Measurements from ENCODE around the gene CHRD. TPM values are rescaled to one million over a fixed set of nuclear protein-coding genes. Genes with fewer than 3 reads are reported as not detected.

The CHRD gene
- total RNA-seq, 6 donors from 2014 or later, result 2.1 to 40.9 (median 4.3) TPM

- no peak for DNase-seq
- no peaks in the 10 kb centered on the region for H3K36me3 ChIP-seq
- TF ChIP-seq CTCF (IDR thresholded peaks at IDR 0.05) (no peak), POLR2A (IDR thresholded peaks at IDR 0.05) (no peak), EP300 (IDR thresholded peaks at IDR 0.05) (no peak), POLR2AphosphoS5 (IDR thresholded peaks at IDR 0.05) (no peak)
- no peak overlapping the region for H3K27ac ChIP-seq
- peaks cover 0 to 14% (median 9%) of the 10 kb centered on the region in 4 donors for H3K27me3 ChIP-seq
- ATAC-seq (ENCODE audit: low FRiP score in 2 of 2), result no peak
- WGBS, 2 donors, result 79 to 82% methylated on average over 12 of the region's 12 CpGs
- peaks cover 9 to 26% (median 16%) of the 10 kb centered on the region in 4 donors for H3K4me1 ChIP-seq
- no peaks in the 10 kb centered on the region for H3K9me3 ChIP-seq
- H3K4me3 ChIP-seq, result no peak overlapping the region
These were observed 4.0 kb upstream of the CHRD start for GRCh38 chr3:184375747-184376461.

GRCh38 chr3:184377374-184377773, 2.5 kb upstream of the CHRD start:
- TF ChIP-seq POLR2A (IDR thresholded peaks at IDR 0.05) (no peak), EP300 (IDR thresholded peaks at IDR 0.05) (no peak), CTCF (IDR thresholded peaks at IDR 0.05) (no peak), POLR2AphosphoS5 (IDR thresholded peaks at IDR 0.05) (no peak)
- no peak overlapping the region for H3K27ac ChIP-seq
- H3K27me3 ChIP-seq, result peaks cover 0 to 25% (median 15%) of the 10 kb centered on the region in 4 donors
- WGBS, 2 donors, result 63 to 69% methylated on average over 5 of the region's 5 CpGs
- ATAC-seq (ENCODE audit: low FRiP score in 2 of 2) (no peak), DNase-seq (no peak)
- H3K9me3 ChIP-seq, result no peaks in the 10 kb centered on the region
- H3K36me3 ChIP-seq, result no peaks in the 10 kb centered on the region
- no peak overlapping the region for H3K4me3 ChIP-seq
- H3K4me1 ChIP-seq, result peaks cover 13 to 28% (median 18%) of the 10 kb centered on the region in 4 donors

- TF ChIP-seq EP300 (IDR thresholded peaks at IDR 0.05) (peak in 1 of 4 donors; percentile 5), POLR2A (IDR thresholded peaks at IDR 0.05) (no peak)
- H3K4me1 ChIP-seq, result peaks cover 13 to 28% (median 18%) of the 10 kb centered on the region in 4 donors
- H3K36me3 ChIP-seq, result no peaks in the 10 kb centered on the region
- H3K4me3 ChIP-seq, result no peak within 1 kb of the TSS
- ATAC-seq (ENCODE audit: low FRiP score in 2 of 2), result no peak
- DNase-seq, result peak in 1 of 2 donors; percentile 51
- H3K27me3 ChIP-seq, result peaks cover 0 to 25% (median 15%) of the 10 kb centered on the region in 4 donors
- no peaks in the 10 kb centered on the region for H3K9me3 ChIP-seq
- peak within 1 kb of the TSS in 2 of 4 donors; percentile 57 to 73 for H3K27ac ChIP-seq
- 70 to 71% methylated on average over 7 of the region's 7 CpGs for WGBS, 2 donors
These were observed 1.9 kb upstream of the CHRD start, which contains the start of gene THPO for GRCh38 chr3:184377882-184378445. Gene THPO, minus strand, starts transcription at chr3:184378207. Its CDS starts 1,948 bp downstream, at chr3:184376259.

GRCh38 chr3:184378651-184379357, 1.1 kb upstream of the CHRD start:
- DNase-seq (no peak), ATAC-seq (ENCODE audit: low FRiP score in 2 of 2) (no peak)
- Histone ChIP-seq H3K27me3 (peaks cover 0 to 25% (median 15%) of the 10 kb centered on the region in 4 donors), H3K4me1 (peaks cover 13 to 28% (median 18%) of the 10 kb centered on the region in 4 donors), H3K9me3 (no peaks in the 10 kb centered on the region), H3K36me3 (no peaks in the 10 kb centered on the region), H3K27ac (peak overlapping the region in 2 of 4 donors; percentile 57 to 73), H3K4me3 (no peak overlapping the region)
- TF ChIP-seq EP300 (IDR thresholded peaks at IDR 0.05), result no peak
- TF ChIP-seq CTCF (IDR thresholded peaks at IDR 0.05), result no peak
- no peak for TF ChIP-seq POLR2AphosphoS5 (IDR thresholded peaks at IDR 0.05)
- TF ChIP-seq POLR2A (IDR thresholded peaks at IDR 0.05), result no peak
- 77 to 93% methylated on average over 10 of the region's 10 CpGs for WGBS, 2 donors

GRCh38 chr3:184380185-184380626, 352 bp downstream of the CHRD start:
- Histone ChIP-seq H3K9me3 (no peaks in the 10 kb centered on the region), H3K27ac (peak overlapping the region in 1 of 4 donors; percentile 71), H3K4me1 (peaks cover 13 to 28% (median 18%) of the 10 kb centered on the region in 4 donors), H3K4me3 (peak overlapping the region; percentile 37 to 55 (median 51)), H3K36me3 (no peaks in the 10 kb centered on the region), H3K27me3 (peaks cover 0 to 25% (median 15%) of the 10 kb centered on the region in 4 donors)
- peak in 1 of 2 donors; percentile 65 for ATAC-seq (ENCODE audit: low FRiP score in 2 of 2)
- DNase-seq, result peak; percentile 43 to 92
- TF ChIP-seq CTCF (IDR thresholded peaks at IDR 0.05), result no peak
- no peak for TF ChIP-seq POLR2A (IDR thresholded peaks at IDR 0.05)
- WGBS, 2 donors, result no CpG with 5 or more reads among the region's 62 CpGs
